GM12801 (cell line): ENCODE measurements around the gene CLEC2B.

ENCODE experiments used
- TF ChIP-seq, protein P1 (sequence below): IDR thresholded peaks from one replicate; pipeline ENCODE4 v1.5.1; 2011; ENCODE audit warnings: control low read depth; ENCODE audit not compliant: insufficient read length; ENCODE audit errors: extremely low read depth

Gene CLEC2B

DNA sequence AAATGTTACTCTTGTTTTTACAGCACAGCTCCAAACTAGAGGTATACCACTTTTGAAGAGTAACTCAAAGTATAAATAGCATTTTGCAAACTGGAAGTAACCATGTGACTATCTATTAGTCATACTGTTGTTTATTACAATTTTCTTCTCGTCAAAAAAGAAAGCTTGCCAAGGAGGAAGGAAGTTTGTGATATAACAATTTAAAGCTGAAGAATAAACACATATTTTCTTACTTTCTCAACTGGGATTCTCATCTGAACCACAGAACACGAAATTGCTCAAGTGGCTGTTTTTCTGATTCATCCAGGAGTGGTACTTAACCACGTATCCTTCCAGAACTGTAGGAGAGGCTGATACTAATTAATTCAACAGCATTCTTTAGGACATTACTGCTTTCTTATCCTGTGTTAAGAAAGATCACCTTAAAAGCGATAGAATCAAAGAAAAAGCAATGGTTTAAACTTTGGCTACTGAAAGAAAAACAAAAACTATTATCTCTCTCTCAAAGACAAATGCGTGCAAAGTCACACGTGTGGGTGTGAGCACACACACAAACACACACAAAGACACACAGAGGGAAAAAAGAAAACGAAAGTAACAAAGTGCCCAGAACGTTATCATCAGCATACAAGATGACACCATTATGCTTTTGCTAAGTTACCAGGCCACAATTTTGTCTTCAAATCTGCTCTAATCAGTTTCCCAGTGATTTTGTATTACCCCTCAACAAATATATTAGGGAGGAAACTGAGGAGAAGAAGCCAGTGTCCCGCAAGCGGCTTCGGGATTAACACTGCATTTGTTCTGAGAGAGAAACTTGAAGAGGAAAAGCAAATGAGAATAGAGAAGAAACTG, at the start of gene CLEC2B:
Gene CLEC2B, minus strand, starts transcription at position 48 of the 855 bp plus-strand sequence.
- TF ChIP-seq, protein P1, sequence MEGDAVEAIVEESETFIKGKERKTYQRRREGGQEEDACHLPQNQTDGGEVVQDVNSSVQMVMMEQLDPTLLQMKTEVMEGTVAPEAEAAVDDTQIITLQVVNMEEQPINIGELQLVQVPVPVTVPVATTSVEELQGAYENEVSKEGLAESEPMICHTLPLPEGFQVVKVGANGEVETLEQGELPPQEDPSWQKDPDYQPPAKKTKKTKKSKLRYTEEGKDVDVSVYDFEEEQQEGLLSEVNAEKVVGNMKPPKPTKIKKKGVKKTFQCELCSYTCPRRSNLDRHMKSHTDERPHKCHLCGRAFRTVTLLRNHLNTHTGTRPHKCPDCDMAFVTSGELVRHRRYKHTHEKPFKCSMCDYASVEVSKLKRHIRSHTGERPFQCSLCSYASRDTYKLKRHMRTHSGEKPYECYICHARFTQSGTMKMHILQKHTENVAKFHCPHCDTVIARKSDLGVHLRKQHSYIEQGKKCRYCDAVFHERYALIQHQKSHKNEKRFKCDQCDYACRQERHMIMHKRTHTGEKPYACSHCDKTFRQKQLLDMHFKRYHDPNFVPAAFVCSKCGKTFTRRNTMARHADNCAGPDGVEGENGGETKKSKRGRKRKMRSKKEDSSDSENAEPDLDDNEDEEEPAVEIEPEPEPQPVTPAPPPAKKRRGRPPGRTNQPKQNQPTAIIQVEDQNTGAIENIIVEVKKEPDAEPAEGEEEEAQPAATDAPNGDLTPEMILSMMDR = no peak

DNA sequence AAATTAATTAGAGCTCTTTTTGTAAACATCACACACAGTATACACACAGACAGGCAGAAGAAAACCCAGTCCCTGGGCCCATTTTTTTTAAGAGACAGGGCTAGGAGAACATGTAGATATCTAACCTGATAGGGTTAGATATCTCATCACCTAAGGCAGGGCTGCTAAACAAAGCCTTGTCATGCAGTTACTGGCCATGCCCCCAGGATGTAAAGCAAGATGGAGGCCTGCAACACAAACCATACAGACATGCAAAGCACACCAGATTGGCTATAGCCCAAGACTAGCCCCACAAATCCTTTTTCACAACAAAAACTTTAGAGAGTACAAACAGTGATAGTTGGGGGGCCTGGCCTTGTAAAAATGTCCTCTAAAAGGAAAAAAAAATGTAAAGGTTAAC, 42.6 kb upstream of the CLEC2B start:
- TF ChIP-seq, protein P1 = no peak

DNA sequence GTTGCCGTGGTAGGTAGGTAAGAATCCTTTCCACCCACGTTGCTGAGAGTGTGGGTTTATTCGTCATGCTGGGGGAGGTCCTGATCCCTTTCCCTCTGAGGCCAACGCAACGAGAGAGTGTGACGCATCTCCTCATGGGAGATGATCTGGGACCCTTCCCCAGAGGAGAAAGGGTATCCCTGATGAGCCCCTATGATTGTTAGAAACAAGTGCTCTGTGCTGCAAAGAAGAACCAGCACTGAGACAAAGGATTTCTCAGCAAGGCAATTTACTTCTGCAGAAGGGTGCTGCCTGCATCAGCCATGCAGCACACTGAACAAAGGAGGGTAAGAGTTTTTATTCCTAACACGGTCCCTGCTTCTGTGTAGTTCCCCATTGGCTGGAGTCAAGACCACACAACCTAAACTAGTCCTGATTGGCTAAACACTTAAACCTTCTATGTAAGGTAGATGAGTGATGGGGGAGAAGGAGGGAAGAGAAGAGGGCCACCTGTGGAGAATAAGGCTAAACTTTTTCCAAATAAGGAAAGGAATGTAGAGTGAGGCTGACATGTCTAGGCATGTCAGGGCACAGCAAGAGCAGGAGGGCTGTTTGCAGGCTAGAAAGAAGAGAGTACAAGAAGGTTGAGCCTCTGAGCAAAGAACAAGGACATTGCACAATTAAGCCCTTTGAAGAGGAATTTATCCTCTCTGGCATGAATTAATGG, 41.7 kb upstream of the CLEC2B start:
- TF ChIP-seq, protein P1 = no peak

DNA sequence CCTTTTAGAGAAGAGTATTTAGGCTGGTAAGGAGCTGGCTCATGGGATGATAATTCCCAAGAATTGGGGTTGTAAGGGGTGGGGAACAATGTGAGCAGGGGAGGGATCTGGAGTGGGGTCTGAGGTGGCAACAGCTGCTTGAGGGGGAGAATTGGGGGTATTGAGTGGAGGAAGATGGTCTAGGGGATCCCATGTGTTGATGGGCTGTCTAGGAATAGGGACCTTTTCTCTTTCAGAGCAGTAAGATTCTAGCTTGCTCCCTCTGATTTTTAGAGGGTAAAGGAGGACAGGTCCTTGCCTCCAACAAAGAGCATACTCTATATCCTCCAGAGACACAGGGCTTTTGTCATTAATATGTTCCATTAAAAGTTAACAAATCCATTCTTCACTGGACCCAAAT, 40.6 kb upstream of the CLEC2B start:
- TF ChIP-seq, protein P1 = no peak

DNA sequence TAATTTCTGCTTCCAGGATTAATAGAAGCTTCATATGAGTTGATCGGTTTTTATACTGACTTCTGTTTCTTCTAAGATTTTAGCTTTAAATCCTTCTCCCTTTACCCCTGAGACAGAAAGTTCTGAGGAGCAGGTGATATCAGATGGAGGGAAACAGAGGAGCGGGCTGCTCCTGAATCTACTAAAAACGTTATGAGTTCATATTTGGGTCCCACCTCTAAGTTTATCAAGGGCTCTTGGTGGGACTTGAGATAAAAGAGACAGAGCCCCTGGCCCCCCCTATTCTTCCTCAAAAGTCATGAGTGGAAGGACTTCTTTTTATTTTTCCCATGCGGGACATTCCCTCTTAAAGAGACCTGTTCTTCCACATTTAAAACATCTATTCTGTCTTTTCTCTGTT, 39.2 kb upstream of the CLEC2B start:
- TF ChIP-seq, protein P1 = no peak

DNA sequence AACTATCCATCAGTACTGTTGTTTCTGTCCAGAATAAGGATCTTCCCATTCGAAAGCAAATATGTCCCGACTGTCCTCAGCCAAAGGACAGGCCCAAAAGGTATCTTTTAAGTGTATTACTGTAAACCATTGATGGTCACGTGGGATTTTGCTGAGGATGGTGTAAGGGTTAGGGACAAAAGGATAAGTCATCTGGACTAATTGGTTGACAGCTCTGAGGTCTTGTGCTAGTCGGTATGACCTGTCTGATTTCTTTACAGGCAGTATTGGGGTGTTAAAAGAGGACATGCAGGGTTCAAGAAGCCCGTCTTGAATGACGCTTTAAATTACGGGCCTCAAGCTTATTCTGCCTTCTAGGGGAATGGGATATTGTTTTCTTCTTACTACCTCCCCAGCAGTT, 38.6 kb upstream of the CLEC2B start:
- TF ChIP-seq, protein P1 = no peak

DNA sequence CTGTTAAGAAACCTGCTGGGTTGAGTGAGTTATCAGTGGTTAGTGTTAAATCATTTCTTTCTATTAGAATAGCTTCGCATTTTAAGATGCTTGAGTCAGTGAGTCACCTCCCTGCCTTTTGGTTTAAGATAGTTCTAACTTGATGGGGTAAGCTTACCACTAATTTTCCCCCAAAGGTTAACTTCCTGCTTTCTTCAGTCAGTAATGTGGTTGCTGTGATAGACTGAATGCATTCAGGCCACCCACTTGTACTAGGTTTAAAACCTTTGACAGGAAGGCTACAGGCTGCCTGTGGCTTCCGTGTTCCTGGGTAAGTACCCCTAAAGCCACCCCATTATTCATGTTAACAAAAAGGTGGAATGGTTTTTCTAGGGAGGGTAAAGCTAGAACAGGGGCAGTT, 37.7 kb upstream of the CLEC2B start:
- TF ChIP-seq, protein P1 = no peak
